HEK293T (cell line): Measurements from ENCODE around the gene ZBED4.

Source experiments
- ARNT ChIP-seq: fragments of 450-650 bp; IDR thresholded peaks from 2 replicates; pipeline ENCODE4 v1.6.1; 2017; ENCODE audit warnings: mild to moderate bottlenecking
- ELF4 ChIP-seq: fragments of 450-650 bp; IDR thresholded peaks from 2 replicates; pipeline ENCODE4 v1.6.1; 2017; ENCODE audit warnings: antibody characterized with exemption
- LEF1 ChIP-seq: fragments of 450-650 bp; IDR thresholded peaks from 2 replicates; pipeline ENCODE4 v1.6.1; 2017; ENCODE audit warnings: mild to moderate bottlenecking, borderline replicate concordance
- SP1 ChIP-seq: fragments of 450-650 bp; IDR thresholded peaks from 2 replicates; pipeline ENCODE4 v1.6.1; 2017
- TARDBP ChIP-seq: fragments of 450-650 bp; IDR thresholded peaks from 2 replicates; pipeline ENCODE4 v1.6.1; 2016

DNA sequence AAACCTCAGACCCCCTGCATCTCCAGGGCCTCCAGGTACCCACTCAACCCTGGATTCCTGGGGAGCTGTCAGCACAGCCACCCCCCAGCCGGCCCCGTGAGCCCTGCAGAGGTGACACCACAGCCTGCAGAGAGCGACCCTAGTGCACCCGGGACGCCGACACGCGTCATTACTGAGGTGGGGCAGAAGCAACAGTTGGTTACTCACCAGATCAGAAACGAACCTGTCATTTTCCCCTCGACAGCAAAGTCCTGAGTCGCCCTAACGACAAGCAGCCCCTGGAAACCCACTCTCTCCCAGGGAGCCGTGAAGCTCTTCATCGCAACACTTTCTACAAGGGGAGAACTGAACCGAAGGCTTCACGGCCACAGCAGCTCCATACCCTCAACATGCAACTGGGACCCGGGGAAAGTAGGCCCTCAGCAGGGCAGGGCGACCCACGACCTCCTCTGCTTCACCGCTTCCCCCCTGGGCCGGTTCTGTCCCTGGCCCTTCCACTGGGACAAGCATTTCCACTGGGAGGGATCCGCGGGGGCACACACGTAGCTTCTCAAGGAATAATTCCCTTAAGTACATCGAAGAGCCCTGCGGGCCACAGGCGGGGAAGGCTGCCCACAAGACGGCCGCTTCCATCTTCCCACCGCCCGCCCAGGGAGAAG, 27.6 kb upstream of the ZBED4 start:
- TF ChIP-seq ARNT (no peak), LEF1 (no peak), SP1 (no peak), TARDBP (no peak), ELF4 (no peak)
